Activated CD4-positive, alpha-beta T cell treated with anti-CD3 and anti-CD28 coated beads, Interleukin-10, Interleukin-2, amounts not matched to agents 100 ng/mL and 50 ng/mL, durations not matched to agents 16 hours and 8 hours (primary cell): ENCODE results near the gene CD79A.
"Not testable (repeated sequence)": the region's sequence is repeated elsewhere in the genome, so short reads cannot be mapped to it uniquely, and the experiment has no call there.

ENCODE experiments used
- DNase-seq: peaks from one replicate; pipeline ENCODE4 v3.0.0-alpha.2; 2020

The CD79A gene

GRCh38 chr19:41906916-41907680 is 30.0 kb downstream of the CD79A start:
- no peak for DNase-seq

DNA sequence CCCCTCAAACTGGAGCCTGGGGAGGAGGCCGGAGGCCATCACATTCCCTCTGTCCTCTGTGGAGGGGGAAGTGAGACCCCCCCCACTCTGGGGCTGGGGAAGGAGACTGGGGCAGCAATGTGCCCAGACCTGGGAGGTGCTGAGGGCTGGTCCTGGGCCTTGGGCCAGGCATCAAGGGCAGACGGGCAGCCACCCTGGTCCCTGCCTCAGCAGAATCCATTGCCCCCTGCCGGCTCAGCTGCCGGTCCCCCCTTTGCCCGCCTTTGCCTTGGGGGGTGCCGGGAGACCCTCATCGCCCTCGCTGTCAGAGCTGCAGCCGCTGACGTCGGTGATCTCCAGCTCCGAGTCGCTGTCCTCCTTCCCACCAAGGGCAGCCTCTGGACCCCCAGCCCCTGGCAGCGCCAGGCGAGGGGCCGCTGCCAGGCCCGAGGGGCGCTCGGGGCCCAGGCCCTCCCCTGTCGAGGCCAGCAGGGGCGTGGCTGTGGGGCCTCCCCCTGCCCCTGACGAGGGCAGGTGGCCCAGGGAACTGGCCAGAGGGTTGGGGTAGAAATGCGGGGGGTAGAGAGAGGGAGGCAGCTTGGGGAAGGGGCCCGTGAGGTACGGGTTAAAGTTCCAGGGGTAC is 31.0 kb downstream of the CD79A start:
- DNase-seq, result no peak

GRCh38 chr19:41908724-41909464 is 31.8 kb downstream of the CD79A start:
- DNase-seq, result no peak

- DNase-seq, result no peak
These were observed 32.6 kb downstream of the CD79A start for GRCh38 chr19:41909706-41910105.

GRCh38 chr19:41910240-41910991 is 33.3 kb downstream of the CD79A start:
- no peak for DNase-seq

- DNase-seq, result no peak
These were observed 34.2 kb downstream of the CD79A start for GRCh38 chr19:41910992-41911888.

- DNase-seq, result no peak
These were observed 35.0 kb downstream of the CD79A start for GRCh38 chr19:41911889-41912731.

GRCh38 chr19:41912899-41913537 is 35.9 kb downstream of the CD79A start:
- DNase-seq, result no peak

DNA sequence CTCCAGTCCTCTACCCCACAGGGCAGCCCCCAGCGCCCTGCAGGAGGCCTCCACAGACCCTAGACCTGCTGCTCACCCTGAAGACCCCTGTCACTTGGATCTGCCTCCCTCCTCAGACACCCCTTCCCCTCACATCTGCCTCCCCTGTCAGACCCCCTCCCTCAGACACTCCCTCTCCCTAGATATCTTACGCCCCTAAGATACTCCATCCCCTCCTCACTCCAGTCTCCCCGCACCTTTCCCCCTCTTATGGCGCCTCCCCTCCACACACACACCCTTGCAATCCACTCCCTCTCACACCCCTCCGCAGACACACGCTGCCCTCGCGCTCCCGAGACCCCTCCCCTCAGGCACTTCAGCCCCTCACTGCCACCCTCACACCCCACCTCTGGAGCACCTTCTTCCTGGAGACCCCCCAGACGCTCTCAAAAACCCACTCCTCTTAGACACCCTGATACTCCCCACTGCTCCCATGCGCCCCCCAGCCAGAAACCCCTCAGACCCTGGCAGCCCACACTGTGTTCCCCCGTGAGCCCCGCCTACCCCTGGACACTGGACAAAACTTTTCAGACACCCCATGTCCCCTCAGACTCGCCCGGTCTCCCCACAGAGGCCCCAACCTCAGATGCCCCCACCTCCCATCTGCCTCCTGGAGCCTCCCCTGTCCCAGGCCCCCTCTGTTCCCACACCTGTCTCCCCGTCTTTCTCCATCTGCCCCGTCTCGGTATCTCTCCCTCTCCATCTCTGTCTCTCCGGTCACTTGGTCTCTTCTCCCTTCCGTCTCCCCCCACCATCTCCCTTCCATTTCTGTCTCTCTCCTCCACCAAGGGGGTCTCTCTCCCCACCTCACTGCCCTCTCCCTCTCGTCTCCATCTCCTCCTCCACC is 36.7 kb downstream of the CD79A start:
- DNase-seq, result no peak

DNA sequence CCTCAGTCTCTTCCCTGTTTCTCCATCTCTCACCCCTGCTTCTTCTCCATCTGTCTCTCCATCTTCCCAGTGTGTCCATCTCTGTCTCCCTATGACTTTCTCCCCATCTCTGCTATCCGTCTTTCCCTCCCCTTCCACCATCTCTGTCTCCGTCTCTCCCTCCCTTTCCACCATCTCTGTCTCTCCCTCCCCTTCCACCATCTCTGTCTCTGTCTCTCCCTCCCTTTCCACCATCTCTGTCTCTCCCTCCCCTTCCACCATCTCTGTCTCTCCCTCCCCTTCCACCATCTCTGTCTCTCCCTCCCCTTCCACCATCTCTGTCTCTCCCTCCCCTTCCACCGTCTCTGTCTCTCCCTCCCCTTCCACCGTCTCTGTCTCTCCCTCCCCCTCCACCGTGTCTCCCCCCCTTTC is 37.4 kb downstream of the CD79A start:
- DNase-seq, result not testable (repeated sequence)

- DNase-seq, result no peak
These were observed 38.1 kb downstream of the CD79A start for GRCh38 chr19:41915021-41915775.

GRCh38 chr19:41915776-41916414 is 38.8 kb downstream of the CD79A start:
- DNase-seq, result no peak

GRCh38 chr19:41917676-41918075 is 40.6 kb downstream of the CD79A start:
- no peak for DNase-seq

GRCh38 chr19:41918095-41918494 is 41.0 kb downstream of the CD79A start:
- no peak for DNase-seq

DNA sequence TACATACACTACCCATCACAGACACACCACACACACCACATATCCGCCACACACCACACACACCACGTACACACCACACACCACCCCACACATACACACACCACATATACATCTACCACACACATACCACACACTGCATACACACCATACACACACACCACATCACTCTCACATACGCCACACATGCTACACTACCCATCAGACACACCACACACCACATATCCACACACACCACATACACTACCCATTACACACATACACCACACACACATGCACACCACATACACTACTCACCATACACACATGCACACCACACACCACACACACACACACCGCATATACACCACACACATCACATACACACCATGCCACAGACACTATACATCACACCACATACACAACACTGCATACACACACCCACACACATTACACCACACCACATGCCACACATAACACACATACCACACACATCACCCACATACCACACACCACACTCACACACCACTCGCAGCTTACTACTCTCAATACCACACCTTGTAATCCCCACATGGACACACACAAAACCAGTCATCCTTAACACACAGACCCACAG is 41.7 kb downstream of the CD79A start:
- DNase-seq, result no peak

GRCh38 chr19:41919948-41920712 is 43.1 kb downstream of the CD79A start:
- no peak for DNase-seq
